Endothelial cell of umbilical vein (primary cell): ENCODE results near the gene GBP3. TPM values are rescaled to one million over a fixed set of nuclear protein-coding genes. Genes with fewer than 3 reads are reported as not detected.
"Not testable (repeated sequence)": the region's sequence is repeated elsewhere in the genome, so short reads cannot be mapped to it uniquely, and the experiment has no call there.

Source experiments
- BruUV-seq: library from RNA; stranded (reverse); fragments of 400-500 nt; replicated peaks from 2 replicates; lab custom pipeline; 2021; lab: Mats Ljungman, UMichigan
- CTCF ChIA-PET: fragments of 300-600, 350-600 bp; sonication (Branson Sonifier 250); formaldehyde crosslinking; loops from one replicate; lab custom pipeline; 2021; ENCODE audit warnings: antibody characterized with exemption, inconsistent platforms; lab: Charles Lee
- POLR2A ChIA-PET: fragments of 300-600, 350-600 bp; sonication (Branson Sonifier 250); formaldehyde crosslinking; loops from one replicate; lab custom pipeline; 2021; ENCODE audit warnings: antibody characterized with exemption, inconsistent platforms; lab: Charles Lee
- DNase-seq: peaks from one replicate; pipeline ENCODE4 v3.0.0-alpha.2; 2011; ENCODE audit warnings: low read depth, low spot score
- FAIRE-seq: peaks from 2 replicates; lab custom pipeline; 2011; peaks lifted over from hg19 to GRCh38; lab: Jason Lieb, UNC
- H2AFZ ChIP-seq: 2 replicates; pipeline ENCODE4 v1.6.0; 2012; ENCODE audit warnings: low read depth, low read length, control low read depth, inconsistent platforms
- H3K27ac ChIP-seq: 2 replicates; pipeline ENCODE4 v1.5.1; 2011; ENCODE audit warnings: low read depth, mild to moderate bottlenecking, control low read depth, low read length, moderate library complexity; ENCODE audit not compliant: insufficient read depth
- H3K27me3 ChIP-seq, 2 experiments: 2 replicates each; pipeline versions ENCODE4 v1.6.0 to v1.6.1; 2011; ENCODE audit warnings: low read length in 2 of 2, mixed read lengths in 1 of 2; ENCODE audit not compliant: control insufficient read depth in 2 of 2, insufficient read depth in 2 of 2
- H3K36me3 ChIP-seq, 2 experiments: 2 replicates in 1 of 2; 3 replicates in 1 of 2; pipeline ENCODE4 v1.5.1; 2011; ENCODE audit warnings: low read length in 2 of 2, mild to moderate bottlenecking in 1 of 2, moderate library complexity in 1 of 2; ENCODE audit not compliant: control insufficient read depth in 2 of 2, insufficient read depth in 2 of 2; ENCODE audit errors: extremely low read depth in 1 of 2
- H3K4me1 ChIP-seq: 3 replicates; pipeline ENCODE4 v1.5.1; 2011; ENCODE audit warnings: mild to moderate bottlenecking, low read length; ENCODE audit not compliant: control insufficient read depth, insufficient read depth; ENCODE audit errors: extremely low read depth
- H3K4me2 ChIP-seq: 2 replicates; pipeline ENCODE4 v1.6.1; 2011; ENCODE audit warnings: low read length, control low read depth, mixed read lengths; ENCODE audit not compliant: insufficient read depth
- H3K4me3 ChIP-seq, 3 experiments: fragments of 200-600 bp in 1 of 3; sonication (generic), shearing (Covaris generic) in 1 of 3; replicated peaks in 1 of 3; 2 replicates each; pipeline ENCODE4 v1.5.1; 2011 to 2016; ENCODE audit warnings: control low read depth in 3 of 3, low read length in 3 of 3, mild to moderate bottlenecking in 2 of 3, inconsistent platforms in 1 of 3, low read depth in 1 of 3, moderate library complexity in 1 of 3; ENCODE audit not compliant: insufficient read depth in 1 of 3
- H3K79me2 ChIP-seq: 2 replicates; pipeline ENCODE4 v1.6.0; 2012; ENCODE audit warnings: low read length, inconsistent platforms; ENCODE audit not compliant: control insufficient read depth, insufficient read depth
- H3K9ac ChIP-seq: replicated peaks from 2 replicates; pipeline ENCODE3; 2011; ENCODE audit warnings: low read length, control low read depth; ENCODE audit not compliant: insufficient read depth; ENCODE audit errors: extremely low read depth
- H3K9me1 ChIP-seq: replicated peaks from 3 replicates; pipeline ENCODE4 v1.6.0; 2011; ENCODE audit warnings: mild to moderate bottlenecking, low read length; ENCODE audit not compliant: control insufficient read depth, insufficient read depth; ENCODE audit errors: extremely low read depth
- H3K9me3 ChIP-seq: replicated peaks from 2 replicates; pipeline ENCODE4 v1.5.1; 2012; ENCODE audit warnings: low read length, inconsistent platforms; ENCODE audit not compliant: control insufficient read depth, insufficient read depth
- H4K20me1 ChIP-seq: replicated peaks from 2 replicates; pipeline ENCODE3; 2011; ENCODE audit warnings: mild to moderate bottlenecking, low read length; ENCODE audit not compliant: control insufficient read depth, insufficient read depth; ENCODE audit errors: extremely low read depth
- EZH2 ChIP-seq: IDR thresholded peaks from 2 replicates; pipeline ENCODE4 v1.6.1; 2012; ENCODE audit warnings: borderline replicate concordance, low read depth, mild to moderate bottlenecking, moderate library complexity, low read length, inconsistent platforms; ENCODE audit not compliant: severe bottlenecking
- FOS ChIP-seq: IDR thresholded peaks from 2 replicates; pipeline ENCODE4 v1.6.1; 2011; ENCODE audit warnings: mild to moderate bottlenecking, low read length, moderate library complexity, borderline replicate concordance; ENCODE audit not compliant: insufficient read depth
- GATA2 ChIP-seq: IDR thresholded peaks from 2 replicates; pipeline ENCODE4 v1.7.0; 2011; ENCODE audit warnings: low read depth, mild to moderate bottlenecking, moderate library complexity, mixed read lengths, low read length; ENCODE audit not compliant: insufficient read length, insufficient read depth
- JUN ChIP-seq: IDR thresholded peaks from 2 replicates; pipeline ENCODE4 v1.6.1; 2011; ENCODE audit warnings: borderline replicate concordance, low read depth; ENCODE audit not compliant: insufficient read length, insufficient read depth
- MYC ChIP-seq: IDR thresholded peaks from one replicate; pipeline ENCODE4 v1.6.1; 2011; ENCODE audit warnings: mild to moderate bottlenecking, low read depth, low read length
- POLR2A ChIP-seq: IDR thresholded peaks from 2 replicates; pipeline ENCODE4 v1.6.1; 2012; ENCODE audit warnings: low read depth, mild to moderate bottlenecking, control low read depth, low read length
- POLR2AphosphoS5 ChIP-seq: IDR thresholded peaks from 2 replicates; pipeline ENCODE4 v1.6.1; 2012; ENCODE audit warnings: low read depth, mild to moderate bottlenecking, control low read depth, low read length, moderate library complexity; ENCODE audit not compliant: insufficient read depth
- dilution Hi-C: fragments of 300-500 bp; cut with MboI; formaldehyde crosslinking; loops from one replicate; pipeline ENCODE4 v1.15.0; 2019; ENCODE audit warnings: low sequenced_read_pairs; ENCODE audit not compliant: extremely low pct_ligation_motif_present
- intact Hi-C: fragments of 100-400 bp; cut with micrococcal nuclease; formaldehyde crosslinking; loops from one replicate; pipeline ENCODE4 v1.10.0; 2022
- polyA plus RNA-seq, 4 experiments: library from polyadenylated mRNA; depleted of rRNA in 3 of 4; stranded (reverse) in 3 of 4; unstranded in 1 of 4; fragments of >200 nt; gene quantifications; 2 replicates each; pipeline versions ENCODE4 v1.2.1 to v1.2.3, GENCODE V29; 2011 to 2012; ENCODE audit warnings: missing spikeins in 1 of 4
- total RNA-seq: library from RNA; stranded (reverse); gene quantifications from 2 replicates; pipeline ENCODE4 v1.2.3, GENCODE V29; 2021
- TF ChIP-seq, protein P1 (sequence below): IDR thresholded peaks from 2 replicates; pipeline ENCODE4 v1.6.1; 2011; ENCODE audit not compliant: insufficient read depth, insufficient read length
- TF ChIP-seq, protein P2 (sequence below), 2 donors: IDR thresholded peaks; 1 replicate in 1 of 2; 2 replicates in 1 of 2; pipeline ENCODE4 v1.5.1; 2011; ENCODE audit warnings: low read length in 2 of 2, mild to moderate bottlenecking in 2 of 2, moderate library complexity in 2 of 2, control low read depth in 1 of 2, inconsistent platforms in 1 of 2, low read depth in 1 of 2; ENCODE audit not compliant: insufficient read depth in 1 of 2; ENCODE audit errors: extremely low read depth in 1 of 2

Gene GBP3
- total and polyA plus RNA-seq, 2 donors (not counting 3 experiments of a cell fraction or from before 2014, with no cell fraction given) = 5.7 to 7.3 TPM

DNA sequence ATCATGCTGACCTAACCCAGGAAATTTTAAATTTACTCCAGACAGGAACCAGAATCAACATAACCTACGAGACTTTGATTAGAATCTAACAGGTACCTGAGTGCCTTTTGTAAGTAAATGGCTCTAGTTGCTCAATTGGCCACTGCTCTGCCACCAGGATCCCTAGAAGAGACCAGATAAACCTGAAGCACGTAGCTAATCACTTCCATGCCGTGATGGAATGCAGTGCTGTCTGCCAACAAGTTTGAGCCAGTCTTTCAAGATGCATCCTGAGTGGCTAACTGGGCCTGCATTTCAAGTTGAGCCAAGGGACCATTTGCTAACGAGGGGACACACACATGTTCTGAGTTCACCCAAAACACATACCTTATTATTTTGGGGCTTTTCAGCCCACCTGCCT lies 26.5 kb upstream of the GBP3 start:
- CTCF ChIA-PET, POLR2A ChIA-PET, H3K36me3 ChIP-seq, H3K4me3 ChIP-seq, H2AFZ ChIP-seq, H3K4me2 ChIP-seq, H3K9ac ChIP-seq, H3K9me1 ChIP-seq, BruUV-seq, DNase-seq, H3K79me2 ChIP-seq, H3K9me3 ChIP-seq, H3K4me1 ChIP-seq, H4K20me1 ChIP-seq, H3K27me3 ChIP-seq, H3K27ac ChIP-seq, intact Hi-C loops, dilution Hi-C loops: not testable (repeated sequence)
- FAIRE-seq = peak; percentile 59

- BruUV-seq = no TSS peak
- peak; percentile 43 for FAIRE-seq
These were observed 25.1 kb upstream of the GBP3 start for GRCh38 chr1:89047734-89048133.

DNA sequence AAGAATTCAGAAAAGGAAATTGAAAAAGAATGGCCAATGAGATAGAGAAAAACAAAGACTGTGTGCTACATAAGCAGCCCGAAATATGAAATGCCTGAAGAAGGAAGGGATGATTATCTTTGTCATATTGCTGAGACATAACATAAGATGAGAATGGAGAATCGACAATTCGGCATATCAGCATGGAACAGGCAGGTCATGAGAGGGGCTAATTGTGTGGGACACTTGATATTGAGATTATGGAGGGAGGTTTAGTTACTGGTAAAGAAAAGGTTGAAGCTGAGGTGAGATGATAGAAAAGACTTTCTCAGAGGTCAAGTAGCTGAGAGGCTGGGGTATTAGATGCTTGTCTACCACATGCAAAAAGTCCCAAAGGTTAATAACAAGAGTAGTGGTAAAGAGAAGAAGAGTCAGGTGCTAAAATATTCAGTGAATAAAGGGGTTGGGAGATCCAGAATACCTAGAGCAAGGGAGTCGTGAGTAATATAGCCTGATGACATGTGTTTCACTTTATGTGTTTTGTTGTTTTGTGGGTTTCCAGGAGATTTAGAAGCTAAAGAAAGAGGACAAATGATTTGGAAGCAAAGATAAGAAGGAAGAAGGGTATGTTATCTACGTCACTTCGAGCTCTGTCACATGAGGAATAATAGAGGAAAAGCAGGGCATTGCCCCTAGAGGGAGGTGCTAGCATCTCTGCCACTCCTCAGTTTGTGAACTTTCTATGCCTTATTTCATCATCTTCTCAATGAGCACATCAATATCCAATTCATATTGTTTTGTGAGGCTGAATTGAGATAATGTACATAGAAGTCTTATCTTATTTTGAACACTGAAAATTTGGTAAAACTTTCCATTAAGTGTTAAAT lies 23.9 kb upstream of the GBP3 start:
- H3K36me3 ChIP-seq, DNase-seq, H3K4me1 ChIP-seq, H3K79me2 ChIP-seq, H3K27me3 ChIP-seq, intact Hi-C loops, dilution Hi-C loops, H3K9me3 ChIP-seq, H3K9ac ChIP-seq, H2AFZ ChIP-seq, H4K20me1 ChIP-seq, H3K4me2 ChIP-seq, FAIRE-seq, H3K27ac ChIP-seq, H3K4me3 ChIP-seq, POLR2A ChIA-PET, H3K9me1 ChIP-seq, BruUV-seq: not testable (repeated sequence)
- CTCF ChIA-PET = interaction anchor here (1.1 to 1.8 kb wide), 2 partner anchors 18 to 39 kb away, joined by 3 to 6 read pairs; partner anchors contain the start of gene GBP1

More at GRCh38 chr1:89047734-89048133, 25.1 kb upstream of the GBP3 start:
- no peaks in the 10 kb centered on the region for H3K36me3 ChIP-seq
- DNase-seq = peak; percentile 25
- H3K4me1 ChIP-seq = no peaks in the 10 kb centered on the region
- H2AFZ ChIP-seq = no peak overlapping the region
- H3K4me3 ChIP-seq = no peak overlapping the region
- no peaks in the 10 kb centered on the region for H3K79me2 ChIP-seq
- H3K9me1 ChIP-seq = no peaks in the 10 kb centered on the region
- H3K4me2 ChIP-seq = no peak overlapping the region
- TF ChIP-seq GATA2 = no peak
- no peak for TF ChIP-seq EZH2
- TF ChIP-seq FOS = no peak
- TF ChIP-seq, protein P1, sequence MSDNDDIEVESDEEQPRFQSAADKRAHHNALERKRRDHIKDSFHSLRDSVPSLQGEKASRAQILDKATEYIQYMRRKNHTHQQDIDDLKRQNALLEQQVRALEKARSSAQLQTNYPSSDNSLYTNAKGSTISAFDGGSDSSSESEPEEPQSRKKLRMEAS = no peak
- TF ChIP-seq, protein P2, sequence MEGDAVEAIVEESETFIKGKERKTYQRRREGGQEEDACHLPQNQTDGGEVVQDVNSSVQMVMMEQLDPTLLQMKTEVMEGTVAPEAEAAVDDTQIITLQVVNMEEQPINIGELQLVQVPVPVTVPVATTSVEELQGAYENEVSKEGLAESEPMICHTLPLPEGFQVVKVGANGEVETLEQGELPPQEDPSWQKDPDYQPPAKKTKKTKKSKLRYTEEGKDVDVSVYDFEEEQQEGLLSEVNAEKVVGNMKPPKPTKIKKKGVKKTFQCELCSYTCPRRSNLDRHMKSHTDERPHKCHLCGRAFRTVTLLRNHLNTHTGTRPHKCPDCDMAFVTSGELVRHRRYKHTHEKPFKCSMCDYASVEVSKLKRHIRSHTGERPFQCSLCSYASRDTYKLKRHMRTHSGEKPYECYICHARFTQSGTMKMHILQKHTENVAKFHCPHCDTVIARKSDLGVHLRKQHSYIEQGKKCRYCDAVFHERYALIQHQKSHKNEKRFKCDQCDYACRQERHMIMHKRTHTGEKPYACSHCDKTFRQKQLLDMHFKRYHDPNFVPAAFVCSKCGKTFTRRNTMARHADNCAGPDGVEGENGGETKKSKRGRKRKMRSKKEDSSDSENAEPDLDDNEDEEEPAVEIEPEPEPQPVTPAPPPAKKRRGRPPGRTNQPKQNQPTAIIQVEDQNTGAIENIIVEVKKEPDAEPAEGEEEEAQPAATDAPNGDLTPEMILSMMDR (IDR thresholded peaks at IDR 0.05; ENCODE audit: extremely low read depth in 1 of 2, insufficient read depth in 1 of 2, low read depth in 1 of 2, low read length in 2 of 2) = no peak
- no peak for TF ChIP-seq JUN
- TF ChIP-seq POLR2A = no peak
- TF ChIP-seq MYC = no peak
- no peak for TF ChIP-seq POLR2AphosphoS5
- no peaks in the 10 kb centered on the region for H3K9me3 ChIP-seq
- no peak overlapping the region for H3K27ac ChIP-seq
- dilution Hi-C loops = no loop called here
- POLR2A ChIA-PET = no interaction called here
- no peaks in the 10 kb centered on the region for H4K20me1 ChIP-seq
- no peak overlapping the region for H3K9ac ChIP-seq
- no peaks in the 10 kb centered on the region for H3K27me3 ChIP-seq
- intact Hi-C loops = no loop called here
- CTCF ChIA-PET = interaction anchor here (1.4 kb wide), 1 partner anchor 17 kb away, joined by 3 read pairs; the partner anchor contains the start of gene GBP1
